Trophoblast cell (in vitro differentiated cells and primary cell): ENCODE results near the gene SMYD3.

Source experiments
- DNase-seq, 2 donors: peaks; one replicate each; pipeline ENCODE4 v3.0.0-alpha.2; 2016
- H2AFZ ChIP-seq: 2 replicates; pipeline ENCODE4 v1.6.1; 2013; ENCODE audit warnings: low read length, moderate library complexity, mild to moderate bottlenecking; ENCODE audit not compliant: insufficient read depth, poor library complexity
- H2AK5ac ChIP-seq: 2 replicates; pipeline ENCODE4 v1.6.1; 2013; ENCODE audit warnings: mild to moderate bottlenecking, low read length
- H2BK120ac ChIP-seq: 2 replicates; pipeline ENCODE4 v1.6.1; 2013; ENCODE audit warnings: low read length, mild to moderate bottlenecking, moderate library complexity; ENCODE audit not compliant: insufficient read depth, poor library complexity
- H2BK12ac ChIP-seq: 2 replicates; pipeline ENCODE4 v1.6.1; 2013; ENCODE audit warnings: mild to moderate bottlenecking, low read length, moderate library complexity
- H2BK5ac ChIP-seq: 2 replicates; pipeline ENCODE4 v1.6.1; 2013; ENCODE audit warnings: low read length, low read depth, moderate library complexity, mild to moderate bottlenecking; ENCODE audit not compliant: poor library complexity
- H3K14ac ChIP-seq: 2 replicates; pipeline ENCODE4 v1.6.1; 2013; ENCODE audit warnings: mild to moderate bottlenecking, low read length
- H3K18ac ChIP-seq: 2 replicates; pipeline ENCODE4 v1.6.1; 2013; ENCODE audit warnings: mild to moderate bottlenecking, low read length
- H3K23ac ChIP-seq: 2 replicates; pipeline ENCODE4 v1.6.1; 2013; ENCODE audit warnings: low read length
- H3K27ac ChIP-seq: 2 replicates; pipeline ENCODE4 v1.5.1; 2013; ENCODE audit warnings: low read depth, mild to moderate bottlenecking, inconsistent platforms, low read length, moderate library complexity
- H3K27me3 ChIP-seq: 2 replicates; pipeline ENCODE4 v1.6.1; 2013; ENCODE audit warnings: inconsistent platforms, mild to moderate bottlenecking, low read length, moderate library complexity; ENCODE audit not compliant: insufficient read depth
- H3K36me3 ChIP-seq, 2 experiments: 1 replicate in 1 of 2; 2 replicates in 1 of 2; pipeline ENCODE4 v1.6.1; 2013; ENCODE audit warnings: low read length in 2 of 2, mild to moderate bottlenecking in 2 of 2, moderate library complexity in 1 of 2; ENCODE audit not compliant: insufficient read depth in 2 of 2, control insufficient read depth in 1 of 2
- H3K4ac ChIP-seq: 2 replicates; pipeline ENCODE4 v1.6.1; 2013; ENCODE audit warnings: low read depth, mild to moderate bottlenecking, low read length, moderate library complexity
- H3K4me1 ChIP-seq, 2 experiments: 1 replicate in 1 of 2; 2 replicates in 1 of 2; pipeline ENCODE4 v1.6.1; 2013; ENCODE audit warnings: low read length in 2 of 2, mild to moderate bottlenecking in 2 of 2, moderate library complexity in 1 of 2; ENCODE audit not compliant: insufficient read depth in 2 of 2, control insufficient read depth in 1 of 2
- H3K4me2 ChIP-seq: 2 replicates; pipeline ENCODE4 v1.6.1; 2013; ENCODE audit warnings: inconsistent platforms, mild to moderate bottlenecking, low read length, moderate library complexity
- H3K4me3 ChIP-seq: 2 replicates; pipeline ENCODE4 v1.5.1; 2013; ENCODE audit warnings: mild to moderate bottlenecking, low read depth, low read length, inconsistent platforms
- H3K79me1 ChIP-seq: one replicate; pipeline ENCODE4 v1.6.1; 2013; ENCODE audit warnings: low read length
- H3K79me2 ChIP-seq: 2 replicates; pipeline ENCODE4 v1.6.1; 2013; ENCODE audit warnings: low read length, mild to moderate bottlenecking; ENCODE audit not compliant: control insufficient read depth, insufficient read depth, poor library complexity
- H3K9ac ChIP-seq: 2 replicates; pipeline ENCODE4 v1.6.1; 2013; ENCODE audit warnings: mild to moderate bottlenecking, low read length
- H3K9me3 ChIP-seq: 2 replicates; pipeline ENCODE4 v1.6.1; 2013; ENCODE audit warnings: low read depth, mild to moderate bottlenecking, control low read depth, inconsistent platforms, low read length; ENCODE audit not compliant: insufficient read depth
- H4K12ac ChIP-seq: 2 replicates; pipeline ENCODE4 v1.6.1; 2013; ENCODE audit warnings: low read depth, mild to moderate bottlenecking, low read length, moderate library complexity
- H4K8ac ChIP-seq: 2 replicates; pipeline ENCODE4 v1.6.1; 2013; ENCODE audit warnings: low read depth, mild to moderate bottlenecking, low read length, moderate library complexity
- H4K91ac ChIP-seq: one replicate; pipeline ENCODE4 v1.6.1; 2013; ENCODE audit warnings: low read depth, mild to moderate bottlenecking, low read length, moderate library complexity
- WGBS: extraction: QIAGEN DNeasy Blood & Tissue Kit; methylation state at CpG from one replicate; pipeline ENCODE4 v1.1.7; 2013; ENCODE audit warnings: missing lambda C conversion rate; ENCODE audit not compliant: insufficient read length, insufficient coverage; ENCODE audit errors: extremely low coverage; 5-methylcytosine and 5-hydroxymethylcytosine counted together

The SMYD3 gene

DNA sequence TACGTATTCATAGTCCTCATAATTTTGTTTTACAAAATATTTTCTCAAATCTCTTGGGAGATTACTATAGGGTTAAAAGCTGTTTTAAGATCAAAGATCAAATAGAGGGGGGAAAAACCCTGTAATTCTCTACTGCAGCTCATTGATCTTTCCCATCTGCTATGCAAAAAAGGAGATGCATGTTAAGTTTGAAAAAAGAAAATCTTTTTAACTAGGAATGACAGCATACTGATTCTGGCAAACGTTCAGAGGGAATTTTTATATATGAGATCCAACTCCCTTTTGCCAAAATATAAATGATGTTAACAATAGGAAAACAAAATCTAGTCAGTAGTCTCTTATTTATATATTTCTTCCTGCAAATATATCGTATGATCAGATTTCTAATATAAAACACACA, 69.1 kb downstream of the SMYD3 start:
- WGBS = no CpG with 5 or more reads among the region's 3 CpGs

DNA sequence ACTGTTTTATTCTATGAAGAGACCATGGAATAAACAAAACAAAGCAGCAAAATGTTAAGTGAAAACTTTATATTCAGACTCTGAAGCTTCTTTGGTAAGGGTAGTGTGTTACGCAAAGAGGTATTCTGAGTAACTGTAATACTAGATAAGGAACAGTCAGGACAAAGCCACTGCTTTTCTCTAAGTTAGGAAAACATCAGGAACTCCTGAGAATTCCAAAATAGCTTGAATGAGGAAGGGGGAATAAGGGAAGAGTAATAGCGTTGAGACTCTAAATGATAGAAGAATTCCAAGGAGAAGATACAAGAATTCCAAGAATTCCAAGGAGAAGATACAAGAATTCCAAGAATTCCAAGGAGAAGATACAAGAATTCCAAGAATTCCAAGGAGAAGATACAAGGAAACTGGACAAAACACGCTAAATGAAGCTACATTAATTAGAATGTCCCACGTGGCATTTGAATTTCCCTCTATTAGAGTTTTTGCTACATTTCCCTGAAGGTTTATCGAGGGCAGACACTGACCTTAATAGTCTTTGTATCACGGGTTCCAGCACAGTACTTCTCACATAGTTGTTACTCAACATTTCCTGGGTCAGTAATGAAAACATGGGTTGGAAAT, 71.5 kb downstream of the SMYD3 start:
- H3K4me3 ChIP-seq = no peak overlapping the region
- DNase-seq = peak in 1 of 2 donors; percentile 48
- H2BK12ac ChIP-seq = no peak overlapping the region
- no peak overlapping the region for H4K8ac ChIP-seq
- no peak overlapping the region for H4K12ac ChIP-seq
- H3K4ac ChIP-seq = no peak overlapping the region
- no peak overlapping the region for H2BK5ac ChIP-seq
- H3K4me2 ChIP-seq = no peak overlapping the region
- H3K36me3 ChIP-seq = no peaks in the 10 kb centered on the region
- H3K9me3 ChIP-seq = no peaks in the 10 kb centered on the region
- whole genome bisulfite sequencing = no CpG with 5 or more reads among the region's 6 CpGs
- no peaks in the 10 kb centered on the region for H3K79me1 ChIP-seq
- no peaks in the 10 kb centered on the region for H3K4me1 ChIP-seq
- H3K23ac ChIP-seq = no peak overlapping the region
- no peak overlapping the region for H2AFZ ChIP-seq
- H2AK5ac ChIP-seq = no peak overlapping the region
- no peak overlapping the region for H3K27ac ChIP-seq
- no peak overlapping the region for H3K14ac ChIP-seq
- H3K27me3 ChIP-seq = no peaks in the 10 kb centered on the region
- no peak overlapping the region for H3K9ac ChIP-seq
- no peaks in the 10 kb centered on the region for H3K79me2 ChIP-seq
- no peak overlapping the region for H3K18ac ChIP-seq
- no peak overlapping the region for H2BK120ac ChIP-seq
- no peak overlapping the region for H4K91ac ChIP-seq

More for the DNA sequence above, 69.1 kb downstream of the SMYD3 start:
- Histone ChIP-seq H3K27me3 (no peaks in the 10 kb centered on the region), H3K36me3 (no peaks in the 10 kb centered on the region), H3K4me3 (no peak overlapping the region), H3K4me1 (peaks cover 0 to 10% of the 10 kb centered on the region in 2 experiments), H2BK120ac (no peak overlapping the region), H3K23ac (no peak overlapping the region), H2AFZ (no peak overlapping the region), H3K9me3 (no peaks in the 10 kb centered on the region), H3K27ac (no peak overlapping the region), H3K18ac (no peak overlapping the region), H3K4ac (no peak overlapping the region), H3K9ac (no peak overlapping the region), H2BK5ac (no peak overlapping the region), H4K12ac (no peak overlapping the region), H2BK12ac (no peak overlapping the region), H4K8ac (no peak overlapping the region), H4K91ac (no peak overlapping the region), H3K14ac (no peak overlapping the region), H3K79me1 (no peaks in the 10 kb centered on the region), H3K79me2 (no peaks in the 10 kb centered on the region), H3K4me2 (no peak overlapping the region), H2AK5ac (no peak overlapping the region)
- DNase-seq = no peak

- no peak overlapping the region for H3K4me3 ChIP-seq
- no peaks in the 10 kb centered on the region for H3K79me1 ChIP-seq
- no peak overlapping the region for H2BK12ac ChIP-seq
- H3K9ac ChIP-seq = no peak overlapping the region
- no peaks in the 10 kb centered on the region for H3K27me3 ChIP-seq
- H4K12ac ChIP-seq = no peak overlapping the region
- no peak overlapping the region for H2BK120ac ChIP-seq
- no peaks in the 10 kb centered on the region for H3K36me3 ChIP-seq
- no peak for DNase-seq
- no peak overlapping the region for H2AFZ ChIP-seq
- no peak overlapping the region for H3K23ac ChIP-seq
- no peaks in the 10 kb centered on the region for H3K79me2 ChIP-seq
- no peak overlapping the region for H4K91ac ChIP-seq
- H3K14ac ChIP-seq = no peak overlapping the region
- no peak overlapping the region for H3K27ac ChIP-seq
- no peaks in the 10 kb centered on the region for H3K9me3 ChIP-seq
- WGBS = no CpG with 5 or more reads among the region's 5 CpGs
- H3K4me2 ChIP-seq = no peak overlapping the region
- H3K4ac ChIP-seq = no peak overlapping the region
- H2AK5ac ChIP-seq = no peak overlapping the region
- H3K4me1 ChIP-seq = no peaks in the 10 kb centered on the region
- no peak overlapping the region for H2BK5ac ChIP-seq
- no peak overlapping the region for H4K8ac ChIP-seq
- H3K18ac ChIP-seq = no peak overlapping the region
These were observed 72.7 kb downstream of the SMYD3 start for GRCh38 chr1:246434335-246434734.

DNA sequence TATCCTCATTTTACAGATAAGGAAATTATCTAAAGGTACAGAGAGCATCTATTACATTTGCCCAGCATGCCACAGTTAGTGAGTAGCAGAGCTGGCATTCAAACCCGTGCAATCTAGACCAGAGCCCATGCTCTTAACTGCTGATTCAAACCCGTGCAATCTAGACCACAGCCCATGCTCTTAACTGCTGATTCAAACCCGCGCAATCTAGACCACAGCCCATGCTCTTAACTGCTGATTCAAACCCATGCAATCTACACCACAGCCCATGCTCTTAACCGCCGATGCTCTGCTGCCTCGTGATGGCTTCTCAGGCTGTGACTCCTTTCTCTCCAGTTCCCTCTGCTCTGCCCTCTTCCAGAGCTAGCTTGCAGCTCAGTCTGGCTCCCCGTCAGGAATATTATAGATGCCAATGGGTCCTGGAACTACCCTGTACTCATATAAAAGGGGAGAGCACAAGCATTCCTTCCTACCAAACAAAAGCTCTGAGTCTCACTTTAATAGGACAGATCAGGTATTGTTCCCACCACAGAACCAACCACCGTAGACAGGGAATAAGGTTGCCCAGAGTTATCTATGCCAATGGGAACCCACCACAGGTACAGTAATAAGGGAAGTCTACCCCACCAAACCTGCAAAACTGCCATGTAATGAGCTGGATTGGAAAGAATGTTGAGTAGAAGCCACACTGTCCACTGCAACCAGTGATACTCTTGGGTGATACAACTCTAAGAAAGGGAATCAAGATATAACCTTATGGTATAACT, 78.4 kb downstream of the SMYD3 start:
- peak; percentile 34 to 46 for DNase-seq
- Histone ChIP-seq H3K4me1 (peaks cover 6 to 9% of the 10 kb centered on the region in 2 experiments), H3K4me2 (no peak overlapping the region), H4K8ac (no peak overlapping the region), H3K27me3 (no peaks in the 10 kb centered on the region), H3K18ac (no peak overlapping the region), H4K91ac (no peak overlapping the region), H3K27ac (no peak overlapping the region), H2AFZ (no peak overlapping the region), H3K79me1 (no peaks in the 10 kb centered on the region), H3K79me2 (no peaks in the 10 kb centered on the region), H2BK5ac (no peak overlapping the region), H3K4ac (no peak overlapping the region), H3K14ac (no peak overlapping the region), H3K9ac (no peak overlapping the region), H2BK12ac (peak overlapping the region; percentile 50), H3K36me3 (no peaks in the 10 kb centered on the region), H2AK5ac (no peak overlapping the region), H2BK120ac (no peak overlapping the region), H3K23ac (no peak overlapping the region), H3K9me3 (no peaks in the 10 kb centered on the region), H3K4me3 (no peak overlapping the region), H4K12ac (no peak overlapping the region)
- no CpG with 5 or more reads among the region's 9 CpGs for WGBS
